ENCODE results near the gene WIF1. TPM values are rescaled to one million over a fixed set of nuclear protein-coding genes. Genes with fewer than 3 reads are reported as not detected.

The WIF1 gene
- total and polyA plus RNA-seq, 11 donors: 0.08 TPM; not detected in 10

DNA sequence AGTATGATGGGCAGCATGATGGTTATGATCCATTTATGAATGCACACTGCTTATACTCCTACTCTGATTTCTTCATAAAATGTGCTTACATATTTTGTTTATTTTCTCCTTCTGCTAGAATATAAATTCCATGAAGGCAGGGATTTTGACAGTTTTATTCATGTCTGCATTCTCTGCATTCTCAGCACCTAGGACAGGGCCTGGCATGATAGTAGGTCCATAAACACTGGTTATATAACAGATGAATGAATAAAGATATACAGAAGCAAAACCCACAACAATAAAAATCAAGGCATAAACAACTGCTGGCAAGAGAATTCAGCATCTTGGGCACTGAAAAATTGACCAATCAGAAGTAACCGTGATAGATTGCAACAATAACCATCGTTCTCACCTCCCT is 115.4 kb downstream of the WIF1 start:
- no peak for TF ChIP-seq POLR2A (IDR thresholded peaks at IDR 0.05)
- no peaks in the 10 kb centered on the region for H3K36me3 ChIP-seq
- H3K27ac ChIP-seq: no peak overlapping the region
- H3K27me3 ChIP-seq: peaks cover 0 to 3% (median 0%) of the 10 kb centered on the region in 9 donors
- ATAC-seq: no peak
- H3K9me3 ChIP-seq: peaks cover 0 to 5% (median 0%) of the 10 kb centered on the region in 12 donors
- WGBS, 4 donors: 90 to 94% (median 92%) methylated on average over 2 of the region's 2 CpGs
- no peak for DNase-seq
- H3K4me3 ChIP-seq: no peak overlapping the region
- intact Hi-C loops (cut with DNase I): no loop called here
- no peaks in the 10 kb centered on the region for H3K4me1 ChIP-seq

DNA sequence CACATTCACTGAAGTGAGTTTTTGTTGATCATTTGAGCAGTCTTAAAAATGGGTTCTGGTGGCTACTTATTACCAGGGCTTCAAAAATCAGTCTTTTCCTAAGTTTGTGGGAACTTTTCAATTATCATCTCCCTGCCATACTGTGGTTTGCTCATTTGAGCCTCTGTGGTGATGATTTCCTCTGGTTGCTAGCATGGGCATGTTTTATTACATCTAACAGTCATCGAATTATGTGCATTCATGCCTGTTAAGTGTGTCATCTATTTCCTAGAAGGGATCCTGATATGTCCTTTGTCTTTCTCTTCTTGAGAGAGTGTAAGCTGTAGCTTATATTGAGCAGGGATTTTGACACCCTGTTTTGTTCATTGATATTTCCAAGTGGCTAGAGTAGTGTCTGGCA is 116.8 kb downstream of the WIF1 start:
- TF ChIP-seq CTCF (IDR thresholded peaks at IDR 0.05) (no peak), POLR2A (IDR thresholded peaks at IDR 0.05) (no peak)
- intact Hi-C loops (cut with DNase I): no loop called here
- DNase-seq: no peak
- no peaks in the 10 kb centered on the region for H3K4me1 ChIP-seq
- WGBS, 4 donors: 67 to 83% (median 74%) methylated on average over 1 of the region's 1 CpG
- no peak overlapping the region for H3K4me3 ChIP-seq
- peaks cover 0 to 5% (median 0%) of the 10 kb centered on the region in 12 donors for H3K9me3 ChIP-seq
- no peak overlapping the region for H3K27ac ChIP-seq
- H3K27me3 ChIP-seq: peaks cover 0 to 10% (median 0%) of the 10 kb centered on the region in 9 donors
- no peaks in the 10 kb centered on the region for H3K36me3 ChIP-seq
- ATAC-seq: no peak

Other genes starting within 250 kb of the WIF1 start
- 10 to 100 TPM; 10.8 to 19.9 (median 13.2) TPM for gene LEMD3, start 48.3 kb upstream of the WIF1 start, total RNA-seq
- gene LEMD3, start 48.3 kb upstream of the WIF1 start, polyA plus RNA-seq: 1 to 10 TPM; 4.9 to 9.4 TPM
- 100 to 1,000 TPM in 7 of 9 donors, 10 to 100 TPM in 2; 64.6 to 165 (median 129) TPM for gene MSRB3, start 157.4 kb upstream of the WIF1 start, total RNA-seq
- gene MSRB3, start 157.4 kb upstream of the WIF1 start, polyA plus RNA-seq: 10 to 100 TPM; 54.1 to 71.5 TPM